Body of pancreas (tissue), 4 donors: ENCODE measurements around the gene CCL18.

ENCODE experiments used
- POLR2A ChIP-seq, 3 donors: fragments of 450-650 bp; IDR thresholded peaks; one replicate each; pipeline ENCODE4 v1.6.1; 2016; ENCODE audit warnings: antibody characterized with exemption in 3 of 3, mild to moderate bottlenecking in 2 of 3
- TF ChIP-seq, protein P1 (sequence below), 7 experiments: fragments of 450-650 bp in 4 of 7; fragments of 200-600 bp in 3 of 7; sonication (generic) in 3 of 7; IDR thresholded peaks; one replicate each; pipeline ENCODE4 v1.5.1; 2016 to 2019; ENCODE audit warnings: antibody characterized with exemption in 7 of 7

DNA sequence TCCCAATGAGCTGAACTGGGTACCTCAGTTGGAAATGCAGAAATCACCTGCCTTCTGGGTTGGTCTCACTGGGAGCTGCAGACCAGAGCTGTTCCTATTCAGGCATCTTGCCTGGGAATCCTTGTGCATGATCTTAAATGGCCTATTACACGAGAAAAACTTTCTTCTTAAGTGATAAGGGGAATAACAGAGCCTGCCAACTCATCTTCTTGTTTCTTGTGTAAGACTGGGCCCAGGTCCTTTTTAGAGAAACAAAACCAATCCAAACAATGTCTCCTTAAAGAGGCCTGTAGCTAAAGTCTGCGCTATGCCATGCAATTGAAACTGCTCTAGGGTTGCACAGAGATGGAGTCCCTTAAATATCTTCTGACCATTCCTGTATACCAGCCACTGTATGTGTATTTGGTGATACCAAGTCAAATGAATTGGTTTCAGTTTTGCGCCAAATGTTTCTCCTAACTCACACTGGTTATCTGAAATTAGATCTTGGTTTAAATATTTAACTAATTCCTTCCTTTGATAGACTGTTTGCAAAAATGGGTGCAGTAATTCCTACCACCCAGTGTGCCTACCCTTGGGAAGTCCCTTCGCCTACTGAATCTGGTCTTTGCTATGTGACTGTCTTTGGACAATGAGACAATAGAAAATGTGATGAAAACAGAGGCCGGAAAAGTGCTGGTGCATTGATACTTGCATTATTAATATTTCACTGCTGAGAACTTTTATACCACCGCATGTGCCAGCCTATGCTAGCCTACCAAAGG is 39.8 kb upstream of the CCL18 start:
- no peak for TF ChIP-seq POLR2A (IDR thresholded peaks at IDR 0.05)
- TF ChIP-seq, protein P1, sequence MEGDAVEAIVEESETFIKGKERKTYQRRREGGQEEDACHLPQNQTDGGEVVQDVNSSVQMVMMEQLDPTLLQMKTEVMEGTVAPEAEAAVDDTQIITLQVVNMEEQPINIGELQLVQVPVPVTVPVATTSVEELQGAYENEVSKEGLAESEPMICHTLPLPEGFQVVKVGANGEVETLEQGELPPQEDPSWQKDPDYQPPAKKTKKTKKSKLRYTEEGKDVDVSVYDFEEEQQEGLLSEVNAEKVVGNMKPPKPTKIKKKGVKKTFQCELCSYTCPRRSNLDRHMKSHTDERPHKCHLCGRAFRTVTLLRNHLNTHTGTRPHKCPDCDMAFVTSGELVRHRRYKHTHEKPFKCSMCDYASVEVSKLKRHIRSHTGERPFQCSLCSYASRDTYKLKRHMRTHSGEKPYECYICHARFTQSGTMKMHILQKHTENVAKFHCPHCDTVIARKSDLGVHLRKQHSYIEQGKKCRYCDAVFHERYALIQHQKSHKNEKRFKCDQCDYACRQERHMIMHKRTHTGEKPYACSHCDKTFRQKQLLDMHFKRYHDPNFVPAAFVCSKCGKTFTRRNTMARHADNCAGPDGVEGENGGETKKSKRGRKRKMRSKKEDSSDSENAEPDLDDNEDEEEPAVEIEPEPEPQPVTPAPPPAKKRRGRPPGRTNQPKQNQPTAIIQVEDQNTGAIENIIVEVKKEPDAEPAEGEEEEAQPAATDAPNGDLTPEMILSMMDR (IDR thresholded peaks at IDR 0.05), result no peak
